PC-3 (cell line): ENCODE measurements around the gene UBC. TPM values are rescaled to one million over a fixed set of nuclear protein-coding genes. Genes with fewer than 3 reads are reported as not detected.
"Not testable (repeated sequence)": the region's sequence is repeated elsewhere in the genome, so short reads cannot be mapped to it uniquely, and the experiment has no call there.

Source experiments
- ATAC-seq: fragments of 200-7000 bp; cut with Tn5 transposase; 2 replicates; pipeline ENCODE4 v1.9.1; 2020; ENCODE audit warnings: mild to moderate bottlenecking, moderate library complexity
- BruUV-seq: library from RNA; stranded (reverse); fragments of 400-500 nt; replicated peaks from 2 replicates; lab custom pipeline; 2021; lab: Mats Ljungman, UMichigan
- CTCF ChIA-PET: fragments of 300-600 bp; sonication (Branson Sonifier 250); formaldehyde crosslinking; loops from one replicate; lab custom pipeline; 2022; ENCODE audit warnings: antibody characterized with exemption; lab: Charles Lee
- POLR2A ChIA-PET: fragments of 300-600 bp; sonication (Branson Sonifier 250); formaldehyde crosslinking; loops from one replicate; lab custom pipeline; 2022; ENCODE audit warnings: antibody characterized with exemption; ENCODE audit not compliant: unreplicated experiment; lab: Charles Lee
- DNase-seq: peaks from one replicate; pipeline ENCODE4 v3.0.0-alpha.2; 2015
- H2AFZ ChIP-seq: fragments of 300-600 bp; sonication (generic); 2 replicates; pipeline ENCODE4 v1.6.0; 2016; ENCODE audit warnings: antibody characterized with exemption, low read length
- H3F3A ChIP-seq: fragments of 300-600 bp; sonication (generic); one replicate; pipeline ENCODE4 v1.6.0; 2017; ENCODE audit warnings: antibody characterized with exemption, low read length, control low read depth, mild to moderate bottlenecking; ENCODE audit not compliant: unreplicated experiment
- H3K27ac ChIP-seq: fragments of 300-600 bp; sonication (generic); 2 replicates; pipeline ENCODE4 v1.5.1; 2016; ENCODE audit warnings: mild to moderate bottlenecking, low read length
- H3K27me3 ChIP-seq: fragments of 300-600 bp; sonication (generic); 2 replicates; pipeline ENCODE4 v1.6.1; 2016; ENCODE audit warnings: low read length, mixed read lengths
- H3K36me3 ChIP-seq: fragments of 300-600 bp; sonication (generic); 2 replicates; pipeline ENCODE4 v1.6.1; 2016; ENCODE audit warnings: low read depth, mixed run types, low read length, mixed read lengths
- H3K4me1 ChIP-seq: fragments of 300-600 bp; sonication (generic); 2 replicates; pipeline ENCODE4 v1.5.1; 2016; ENCODE audit warnings: low read length; ENCODE audit not compliant: insufficient read depth
- H3K4me2 ChIP-seq: fragments of 300-600 bp; sonication (generic); 2 replicates; pipeline ENCODE4 v1.6.0; 2016; ENCODE audit warnings: low read length
- H3K4me3 ChIP-seq: fragments of 300-600 bp; sonication (generic); 2 replicates; pipeline ENCODE4 v1.5.1; 2016; ENCODE audit warnings: mild to moderate bottlenecking, low read length, mixed read lengths
- H3K79me2 ChIP-seq: fragments of 300-600 bp; sonication (generic); 2 replicates; pipeline ENCODE4 v1.6.1; 2017; ENCODE audit warnings: low read length, mixed read lengths
- H3K9ac ChIP-seq: fragments of 300-600 bp; sonication (generic); 2 replicates; pipeline ENCODE4 v1.6.0; 2016; ENCODE audit warnings: mild to moderate bottlenecking, low read length
- H3K9me2 ChIP-seq: fragments of 300-600 bp; sonication (generic); replicated peaks from 2 replicates; pipeline ENCODE4 v1.6.1; 2016; ENCODE audit warnings: mixed run types, low read length, mixed read lengths
- H3K9me3 ChIP-seq: fragments of 300-600 bp; sonication (generic); 2 replicates; pipeline ENCODE4 v1.6.1; 2016; ENCODE audit warnings: low read length, mixed read lengths
- H4K20me1 ChIP-seq: fragments of 300-600 bp; sonication (generic); 2 replicates; pipeline ENCODE4 v1.6.1; 2016; ENCODE audit warnings: low read length, mixed read lengths
- CTCF ChIP-seq: fragments of 300-600 bp; sonication (generic); conservative IDR thresholded peaks from 2 replicates; pipeline ENCODE4 v1.5.1; 2017; ENCODE audit warnings: antibody characterized with exemption, low read depth, mild to moderate bottlenecking, low read length
- EZH2 ChIP-seq: fragments of 300-600 bp; sonication (generic); IDR thresholded peaks from one replicate; pipeline ENCODE4 v1.6.1; 2017; ENCODE audit warnings: antibody characterized with exemption, mild to moderate bottlenecking, low read length; ENCODE audit not compliant: unreplicated experiment
- EZH2phosphoT487 ChIP-seq: fragments of 300-600 bp; sonication (generic); IDR thresholded peaks from 2 replicates; pipeline ENCODE4 v1.6.1; 2018; ENCODE audit warnings: mild to moderate bottlenecking, antibody characterized with exemption, low read length, borderline replicate concordance
- intact Hi-C: fragments of 100-400 bp; cut with micrococcal nuclease; formaldehyde crosslinking; loops from 2 replicates; pipeline ENCODE4 v1.9.0; 2023
- total RNA-seq: library from RNA; depleted of rRNA; stranded (reverse); fragments of >200 nt; gene quantifications from 2 replicates; pipeline ENCODE4 v1.2.3, GENCODE V29; 2014

The UBC gene
- total RNA-seq, 1 experiment from 2014 or later = 1,587 TPM

- Histone ChIP-seq H3K27ac (peak overlapping the region; percentile 5), H4K20me1 (no peaks in the 10 kb centered on the region), H3F3A (peaks cover 15% of the 10 kb centered on the region), H3K36me3 (0 out of 2 replicates have a peak, but pooled peaks cover 2% of the 10 kb centered on the region), H3K9ac (peak overlapping the region; percentile 28), H3K4me3 (peak overlapping the region; percentile 71), H3K9me3 (no peaks in the 10 kb centered on the region), H3K79me2 (no peaks in the 10 kb centered on the region), H2AFZ (peak overlapping the region; percentile 84), H3K4me1 (peaks cover 24% of the 10 kb centered on the region), H3K4me2 (peak overlapping the region; percentile 86), H3K27me3 (no peaks in the 10 kb centered on the region), H3K9me2 (no peaks in the 10 kb centered on the region)
- POLR2A ChIA-PET = interaction anchor here (0.6 kb wide), 1 partner anchor 24 kb away, joined by 3 read pairs; the partner anchor contains the start of gene UBC
- ATAC-seq (peak; percentile 48), DNase-seq (no peak)
- CTCF ChIA-PET = interaction anchor here (2.3 kb wide), 1 partner anchor 32 kb away, joined by 10 read pairs; no protein-coding TSS in a partner anchor
- intact Hi-C loops = loop anchor here (1.0 kb wide), 3 partner anchors 12 to 32 kb away; no protein-coding TSS in a partner anchor
- TF ChIP-seq EZH2phosphoT487 (no peak), CTCF (peak; percentile 81), EZH2 (no peak)
- BruUV-seq = no TSS peak
Observed at GRCh38 chr12:124939079-124939420, 24.6 kb upstream of the UBC start.

GRCh38 chr12:124938587-124938986 is 24.1 kb upstream of the UBC start:
- Histone ChIP-seq H3K4me2 (peak overlapping the region; percentile 86), H3K79me2 (no peaks in the 10 kb centered on the region), H4K20me1 (no peaks in the 10 kb centered on the region), H3K9ac (peak overlapping the region; percentile 28), H3K27me3 (no peaks in the 10 kb centered on the region), H3K9me2 (no peaks in the 10 kb centered on the region), H3K4me1 (peaks cover 24% of the 10 kb centered on the region), H2AFZ (peak overlapping the region; percentile 84), H3F3A (peaks cover 15% of the 10 kb centered on the region), H3K9me3 (no peaks in the 10 kb centered on the region), H3K36me3 (0 out of 2 replicates have a peak, but pooled peaks cover 2% of the 10 kb centered on the region), H3K4me3 (peak overlapping the region; percentile 71), H3K27ac (peak overlapping the region; percentile 5)
- intact Hi-C loops = no loop called here
- POLR2A ChIA-PET = interaction anchor here (0.6 to 1.4 kb wide), 2 partner anchors 21 to 24 kb away, joined by 3 to 7 read pairs; partner anchors contain the start of gene UBC
- peak; percentile 68 for DNase-seq
- no TSS peak for BruUV-seq
- CTCF ChIA-PET = interaction anchor here (0.6 to 2.3 kb wide), 2 partner anchors 22 to 32 kb away, joined by 6 to 10 read pairs; no protein-coding TSS in a partner anchor
- peak; percentile 3; the same call in 1 of the 2 replicates for ATAC-seq
- no peak for TF ChIP-seq EZH2
- no peak for TF ChIP-seq EZH2phosphoT487
- no peak for TF ChIP-seq CTCF

GRCh38 chr12:124938108-124938507 is 23.7 kb upstream of the UBC start:
- no peaks in the 10 kb centered on the region for H3K9me2 ChIP-seq
- peaks cover 15% of the 10 kb centered on the region for H3F3A ChIP-seq
- peaks cover 24% of the 10 kb centered on the region for H3K4me1 ChIP-seq
- H3K27me3 ChIP-seq = no peaks in the 10 kb centered on the region
- no peak for ATAC-seq
- H3K36me3 ChIP-seq = 0 out of 2 replicates have a peak, but pooled peaks cover under 1% of the 10 kb centered on the region
- peak; percentile 13 for DNase-seq
- H3K9ac ChIP-seq = peak overlapping the region; percentile 28; the same call in 1 of the 2 replicates
- POLR2A ChIA-PET = interaction anchor here (0.5 to 1.4 kb wide), 4 partner anchors 20 to 27 kb away, joined by 4 to 7 read pairs (median 6); partner anchors contain the start of gene UBC
- no peaks in the 10 kb centered on the region for H4K20me1 ChIP-seq
- H3K79me2 ChIP-seq = no peaks in the 10 kb centered on the region
- H3K4me2 ChIP-seq = peak overlapping the region; percentile 86
- peak overlapping the region; percentile 71 for H3K4me3 ChIP-seq
- CTCF ChIA-PET = interaction anchor here (0.6 to 2.3 kb wide), 2 partner anchors 22 to 31 kb away, joined by 6 to 10 read pairs; no protein-coding TSS in a partner anchor
- intact Hi-C loops = no loop called here
- H3K9me3 ChIP-seq = no peaks in the 10 kb centered on the region
- BruUV-seq = no TSS peak
- TF ChIP-seq EZH2 (no peak), EZH2phosphoT487 (no peak), CTCF (no peak)
- peak overlapping the region; percentile 84 for H2AFZ ChIP-seq
- no peak overlapping the region for H3K27ac ChIP-seq

- H3K4me1 ChIP-seq = peaks cover 12% of the 10 kb centered on the region
- H4K20me1 ChIP-seq, H3K4me2 ChIP-seq, H3K27ac ChIP-seq, POLR2A ChIA-PET, H3K79me2 ChIP-seq, H2AFZ ChIP-seq, H3K9ac ChIP-seq, H3K36me3 ChIP-seq, intact Hi-C loops, CTCF ChIA-PET, BruUV-seq, H3F3A ChIP-seq, ATAC-seq, H3K9me2 ChIP-seq, H3K27me3 ChIP-seq, DNase-seq, H3K4me3 ChIP-seq, H3K9me3 ChIP-seq: not testable (repeated sequence)
Observed at GRCh38 chr12:124931528-124931927, 17.1 kb upstream of the UBC start.
